NCI-H2107 treated with DMSO at 0.1 percent for 48 hours (cell line): ENCODE measurements around the gene FHIT.

ENCODE experiments used
- DNase-seq: peaks from one replicate; lab custom pipeline; 2025; ENCODE audit not compliant: unreplicated experiment; lab: John Stamatoyannopoulos, UW

The FHIT gene

DNA sequence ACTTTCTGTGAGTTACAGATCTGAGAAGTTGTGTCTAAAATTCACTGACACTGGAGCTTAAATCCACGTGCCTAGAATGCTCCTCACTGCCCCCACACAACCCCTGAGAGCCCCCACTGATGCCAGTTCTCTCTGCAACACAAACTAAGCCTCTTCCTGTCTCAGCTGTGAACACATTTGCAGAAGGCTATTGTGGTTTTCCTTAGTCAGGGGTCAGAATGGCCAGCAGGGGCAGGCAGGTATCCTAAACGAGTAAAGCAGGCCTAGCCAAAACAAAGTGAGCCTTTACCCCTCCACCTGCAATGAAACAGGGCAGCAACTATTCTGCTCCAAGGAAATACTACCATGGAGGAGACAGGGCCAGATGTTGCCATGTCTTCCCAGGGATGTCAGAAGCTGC lies 78.6 kb downstream of the FHIT start:
- no peak for DNase-seq

DNA sequence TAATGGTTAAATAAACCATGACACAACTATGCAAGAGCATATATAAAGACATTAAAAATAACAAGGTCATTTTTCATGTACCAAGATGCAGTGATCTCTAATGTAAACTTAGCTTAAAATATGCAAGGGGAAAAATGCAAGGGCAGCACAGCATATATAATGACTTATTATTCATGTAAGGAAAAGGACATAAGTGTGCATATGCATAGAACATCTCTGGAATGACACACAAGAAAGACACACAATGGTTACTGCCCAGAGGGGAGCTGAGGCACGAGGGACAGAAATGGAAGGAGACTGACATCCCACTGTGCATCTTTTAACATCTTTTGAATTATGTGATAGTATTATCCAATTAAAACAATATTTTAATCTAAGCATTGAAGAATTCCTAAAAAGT lies 79.0 kb downstream of the FHIT start:
- no peak for DNase-seq

- no peak for DNase-seq
Observed at GRCh38 chr3:61169621-61170251, 81.5 kb downstream of the FHIT start.

GRCh38 chr3:61168286-61168685 lies 83.0 kb downstream of the FHIT start:
- no peak for DNase-seq

DNA sequence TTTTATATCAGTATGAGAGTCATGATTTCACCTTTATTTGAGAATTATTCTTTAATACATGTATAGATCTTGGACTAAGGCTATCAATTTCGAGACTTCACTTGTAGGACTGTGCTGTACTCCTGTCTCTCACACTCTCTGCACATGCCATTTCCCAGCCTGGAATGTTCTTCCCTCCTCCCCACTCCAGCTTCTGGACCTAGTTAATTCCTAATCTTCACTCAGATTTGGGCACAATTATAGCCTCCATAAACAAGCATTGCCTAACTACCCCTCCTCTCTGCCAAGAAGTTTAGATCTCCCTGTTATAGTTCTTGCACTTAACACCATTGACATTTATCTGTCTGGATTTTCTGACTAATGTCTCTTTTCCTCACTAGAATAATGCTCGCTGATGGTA lies 88.3 kb downstream of the FHIT start:
- no peak for DNase-seq

DNA sequence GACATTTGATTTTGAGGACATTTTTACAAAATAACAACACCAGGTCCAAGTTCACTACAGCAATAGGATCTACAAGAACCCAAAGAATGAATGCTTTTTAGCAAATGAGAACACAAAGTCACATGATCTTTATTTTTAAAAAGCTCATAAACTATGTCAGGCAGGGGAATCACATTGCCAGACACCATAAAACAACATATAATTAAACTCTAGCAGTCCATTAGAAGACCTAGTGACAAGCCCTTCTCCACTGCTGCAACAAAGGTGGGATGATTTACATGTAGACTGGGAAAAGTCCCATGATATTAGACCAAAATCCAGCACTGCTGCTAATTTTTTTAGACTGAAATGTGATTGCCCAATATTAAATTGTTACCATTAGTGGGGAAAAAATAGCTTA lies 92.6 kb downstream of the FHIT start:
- no peak for DNase-seq

GRCh38 chr3:61158216-61158615 lies 93.0 kb downstream of the FHIT start:
- DNase-seq = peak; percentile 76

DNA sequence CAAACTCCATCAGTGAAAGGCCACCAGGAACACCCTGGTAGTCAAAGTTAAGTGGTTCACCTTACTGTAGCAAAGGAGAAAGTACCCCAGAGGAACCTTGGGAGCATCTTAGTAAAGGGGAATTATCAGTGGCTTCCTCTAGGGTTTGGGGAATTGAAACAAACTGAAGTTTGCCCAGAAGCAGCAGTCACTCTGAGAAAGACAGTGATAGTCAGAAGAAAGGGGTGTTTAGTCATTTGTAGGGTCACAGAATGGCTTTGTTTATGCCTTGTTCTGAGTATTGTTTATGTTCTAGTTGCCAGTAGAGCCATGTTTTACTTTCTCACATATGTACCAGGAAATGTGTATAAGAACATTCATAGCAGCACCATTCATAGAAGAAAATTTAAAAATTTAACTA lies 93.8 kb downstream of the FHIT start:
- no peak for DNase-seq

DNA sequence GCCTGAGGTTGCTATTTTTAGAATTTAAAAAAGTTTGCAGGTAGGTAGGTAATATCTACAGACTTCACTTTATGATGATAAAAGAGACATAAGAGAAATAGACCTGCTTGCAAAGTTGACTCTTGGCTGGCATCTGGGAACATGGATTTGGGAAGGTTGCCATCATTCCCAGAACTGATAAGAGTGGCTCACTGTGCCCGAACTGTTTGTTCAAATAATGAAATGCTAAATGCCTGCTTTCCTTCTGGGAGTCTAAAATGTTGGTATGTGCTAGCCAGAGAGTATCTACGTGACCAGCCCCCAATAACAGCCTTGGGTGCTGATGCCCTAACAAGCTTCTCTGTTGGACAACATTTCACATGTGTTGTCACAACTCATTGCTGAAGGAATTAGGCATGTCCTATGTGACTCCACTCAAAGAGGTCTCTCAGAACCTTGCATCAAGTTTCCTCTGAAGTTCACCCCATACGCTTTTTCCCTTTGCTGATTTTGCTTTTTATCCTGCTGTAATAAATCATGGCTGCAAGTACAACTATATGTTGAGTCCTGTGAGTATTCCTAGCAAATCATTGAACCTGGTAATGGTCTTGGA lies 95.5 kb downstream of the FHIT start:
- DNase-seq = no peak

GRCh38 chr3:61154457-61155198 lies 96.6 kb downstream of the FHIT start:
- DNase-seq = no peak

- no peak for DNase-seq
Observed at GRCh38 chr3:61152071-61152470, 99.2 kb downstream of the FHIT start.

GRCh38 chr3:61149236-61149635 lies 102.0 kb downstream of the FHIT start:
- no peak for DNase-seq

DNA sequence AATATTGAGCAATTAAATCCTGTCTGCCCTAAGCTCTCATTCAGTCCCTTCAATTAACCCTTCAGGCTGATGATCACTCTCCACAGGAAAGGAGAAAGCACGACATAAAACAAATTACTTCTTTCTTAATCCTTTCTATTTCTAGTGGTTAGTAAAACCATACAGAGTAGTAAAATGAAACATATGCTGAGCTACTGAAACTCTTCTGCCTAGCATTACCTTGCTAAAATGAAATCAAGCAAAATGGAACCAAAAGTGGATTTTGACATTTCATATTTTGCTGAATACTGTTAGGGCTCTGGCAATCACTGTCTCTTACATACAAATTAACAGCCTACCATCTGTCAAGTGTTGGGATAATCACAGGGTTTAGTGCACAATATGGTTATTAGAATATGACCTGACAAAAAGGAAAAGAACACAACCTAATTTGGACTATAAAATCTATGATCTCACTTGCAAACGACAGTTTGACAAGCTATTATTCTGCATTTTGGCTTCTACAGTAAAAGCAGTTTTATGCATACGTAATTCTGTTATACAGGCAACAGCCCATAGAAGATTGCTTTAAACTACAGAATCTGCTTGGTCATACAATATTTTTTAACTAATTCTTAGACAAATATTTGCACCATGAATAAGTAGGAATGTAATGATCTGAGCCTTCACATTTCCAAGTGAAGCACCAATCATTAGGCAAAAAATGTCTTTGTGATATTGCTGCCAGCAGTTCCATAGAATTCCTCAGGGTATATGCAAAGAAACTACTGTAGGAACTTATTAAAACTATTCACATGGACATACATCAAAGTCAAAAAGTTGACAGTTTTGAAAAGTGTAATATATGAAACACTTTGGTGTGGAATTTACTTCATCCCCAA lies 105.0 kb downstream of the FHIT start:
- DNase-seq = no peak

DNA sequence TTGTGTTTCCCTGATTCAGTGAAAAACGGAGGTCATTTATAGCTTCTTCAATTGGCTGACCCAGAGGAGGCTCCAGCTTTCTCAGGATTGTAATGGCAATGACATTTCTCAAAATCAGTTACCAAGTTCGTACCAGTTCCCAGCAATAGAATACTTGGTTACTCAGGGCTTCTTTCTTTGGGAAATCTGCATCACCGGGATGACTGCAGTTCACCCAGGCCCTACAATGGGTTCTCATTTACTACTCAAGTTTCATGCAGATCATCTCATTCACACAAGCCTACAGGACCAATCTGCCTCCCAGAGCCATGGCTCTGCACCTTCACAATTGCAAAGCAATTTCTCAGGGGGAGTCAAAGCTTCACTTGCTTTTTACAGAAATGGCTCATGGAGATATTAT lies 109.6 kb downstream of the FHIT start:
- peak; percentile 13 for DNase-seq

- no peak for DNase-seq
Observed at GRCh38 chr3:61141227-61141626, 110.0 kb downstream of the FHIT start.

GRCh38 chr3:61139686-61140085 lies 111.6 kb downstream of the FHIT start:
- DNase-seq = no peak

- no peak for DNase-seq
Observed at GRCh38 chr3:61138401-61138800, 112.9 kb downstream of the FHIT start.

DNA sequence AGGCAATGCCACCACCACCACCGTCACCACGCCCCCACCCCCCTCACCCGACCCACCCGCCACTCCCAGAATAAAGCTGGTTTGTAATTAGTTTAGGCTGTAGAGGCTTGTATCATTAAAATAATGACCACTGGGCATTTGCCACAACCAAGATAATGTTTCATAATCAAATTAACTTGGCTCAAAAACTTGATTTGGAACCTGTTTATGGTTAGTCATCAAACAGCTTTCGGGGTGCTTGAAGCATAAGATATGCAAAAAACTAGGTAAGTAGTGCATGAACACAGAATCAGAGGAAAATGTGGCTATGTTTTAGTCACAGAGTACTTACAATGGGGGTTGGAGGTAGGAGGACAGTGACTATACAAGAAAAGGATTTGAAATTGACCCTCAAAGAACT lies 115.1 kb downstream of the FHIT start:
- DNase-seq = no peak

DNA sequence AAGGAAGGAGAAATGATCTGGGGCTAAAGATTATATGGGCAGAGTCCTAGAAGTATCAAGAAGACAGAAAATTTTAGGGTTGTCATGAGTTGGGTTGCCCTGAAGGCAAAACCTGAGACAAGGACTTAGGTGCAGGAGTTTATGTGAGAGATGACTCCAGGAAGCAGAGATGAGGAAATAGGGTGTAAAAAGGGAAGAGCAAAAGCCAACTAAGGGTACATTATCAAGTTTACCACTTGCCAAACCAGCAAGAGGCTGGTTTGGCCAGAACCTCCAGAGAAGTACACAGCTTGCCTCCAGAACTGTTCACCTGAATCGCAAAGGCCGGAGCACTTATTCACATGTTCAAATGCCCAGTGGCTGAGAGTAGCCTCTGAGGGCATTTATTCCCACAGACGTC lies 116.7 kb downstream of the FHIT start:
- DNase-seq = no peak

DNA sequence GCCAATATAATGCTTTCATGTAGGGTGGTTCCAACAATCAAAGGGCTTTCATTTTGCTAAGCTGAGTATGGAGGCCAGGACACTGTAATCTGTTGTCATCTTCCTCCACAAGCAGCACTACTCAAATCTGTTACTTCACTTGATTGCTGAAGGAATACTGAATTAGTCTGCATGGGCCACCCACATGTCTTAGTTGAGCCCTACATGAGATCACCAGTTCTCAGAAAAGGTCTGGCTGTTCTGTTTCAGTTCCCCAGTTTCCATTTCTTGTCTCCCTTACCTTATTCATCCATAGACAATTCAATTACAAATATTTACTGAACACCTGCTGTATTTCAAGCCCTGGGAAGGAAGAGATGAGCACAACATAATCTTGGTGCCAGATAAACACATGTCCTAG lies 119.2 kb downstream of the FHIT start:
- DNase-seq = no peak

- DNase-seq = no peak
Observed at GRCh38 chr3:61118830-61119229, 132.4 kb downstream of the FHIT start.
